H1 (cell line): ENCODE results near the gene AP1M1. TPM values are rescaled to one million over a fixed set of nuclear protein-coding genes. Genes with fewer than 3 reads are reported as not detected.

Experiments used
- EZH2 ChIP-seq: fragments of 200-600 bp; sonication (generic); IDR thresholded peaks from 2 replicates; pipeline ENCODE4 v1.7.1; 2012; ENCODE audit warnings: low read depth, mild to moderate bottlenecking, moderate library complexity, low read length, inconsistent platforms; ENCODE audit not compliant: severe bottlenecking
- RNF2 ChIP-seq: fragments of 200-900, 300-1000 bp; sonication (generic); IDR thresholded peaks from 2 replicates; pipeline ENCODE4 v1.7.1; 2016; ENCODE audit warnings: borderline replicate concordance, low read depth, mild to moderate bottlenecking, antibody characterized with exemption, low read length; ENCODE audit not compliant: poor library complexity, severe bottlenecking; ENCODE audit errors: missing control alignments
- polyA plus RNA-seq, 7 experiments: library from polyadenylated mRNA; depleted of rRNA in 3 of 7; stranded (reverse) in 5 of 7; unstranded in 2 of 7; fragments of >200 nt in 5 of 7; fragments of 200-250 nt in 2 of 7; gene quantifications; 1 replicate in 5 of 7; 2 replicates in 1 of 7; 4 replicates in 1 of 7; pipeline versions ENCODE4 v1.2.1 to v1.2.3, GENCODE V29; 2011 to 2013; ENCODE audit warnings: missing spikeins in 2 of 7, mixed read lengths in 2 of 7
- total RNA-seq: library from RNA; stranded (reverse); fragmentation: NEBNext Ultra II Directional; extraction: Animal tissue kit (Norgen Biotek cat#: 25700); gene quantifications from 2 replicates; pipeline ENCODE4 v1.2.1, GENCODE V29; 2021
- TF ChIP-seq, protein P1 (sequence below): fragments of 300-600 bp; sonication (generic); IDR thresholded peaks from 2 replicates; pipeline ENCODE4 v1.7.1; 2012; ENCODE audit warnings: low read length, moderate library complexity, mild to moderate bottlenecking, inconsistent platforms; ENCODE audit not compliant: insufficient replicate concordance

The AP1M1 gene
- total and polyA plus RNA-seq, 2 of the 8 experiments (the other 6 are each of a cell fraction or from before 2014, with no cell fraction given), result 30.9 to 37.5 TPM

DNA sequence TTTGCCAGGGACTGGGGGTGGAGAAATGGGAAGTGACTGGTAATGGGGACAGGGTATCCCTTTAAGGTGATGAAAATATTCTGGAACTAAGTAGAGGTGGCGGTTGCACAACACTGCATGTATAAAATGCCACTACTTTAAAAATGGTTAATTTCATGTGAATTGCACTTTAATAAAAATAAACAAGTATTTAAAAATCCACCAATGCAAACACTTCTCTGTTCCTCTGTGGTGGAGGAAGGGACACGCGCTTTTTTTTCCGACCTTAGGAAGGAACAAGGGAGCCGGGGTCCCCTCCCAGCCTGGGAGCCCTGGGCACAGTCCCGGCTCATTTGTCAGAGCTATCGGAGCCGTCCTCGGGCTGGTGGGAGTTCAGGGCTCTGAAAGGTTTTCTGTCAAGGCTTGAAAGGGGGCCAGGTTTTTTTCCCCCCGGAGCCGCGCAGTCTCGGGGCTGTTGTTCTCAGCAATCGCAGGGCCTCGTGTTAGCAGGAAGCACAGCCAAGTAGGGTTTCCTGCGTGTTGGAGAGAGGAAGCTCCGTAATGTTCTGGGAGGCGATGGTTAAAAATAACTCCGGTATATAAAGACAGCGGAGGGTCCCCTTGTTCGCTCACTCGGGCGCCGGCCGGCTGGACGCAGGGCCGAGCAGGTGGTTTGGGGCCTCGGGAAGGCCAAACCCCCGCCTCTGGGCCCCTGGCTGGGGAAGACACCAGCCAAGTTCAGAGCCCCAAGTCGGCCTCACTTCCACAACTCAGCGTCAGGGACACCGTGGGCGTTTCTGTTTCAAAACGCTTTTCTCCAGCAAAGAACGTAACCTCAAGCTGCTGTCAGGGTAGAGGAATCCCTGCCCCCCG lies 85.7 kb downstream of the AP1M1 start (continued):
- TF ChIP-seq, protein P1, sequence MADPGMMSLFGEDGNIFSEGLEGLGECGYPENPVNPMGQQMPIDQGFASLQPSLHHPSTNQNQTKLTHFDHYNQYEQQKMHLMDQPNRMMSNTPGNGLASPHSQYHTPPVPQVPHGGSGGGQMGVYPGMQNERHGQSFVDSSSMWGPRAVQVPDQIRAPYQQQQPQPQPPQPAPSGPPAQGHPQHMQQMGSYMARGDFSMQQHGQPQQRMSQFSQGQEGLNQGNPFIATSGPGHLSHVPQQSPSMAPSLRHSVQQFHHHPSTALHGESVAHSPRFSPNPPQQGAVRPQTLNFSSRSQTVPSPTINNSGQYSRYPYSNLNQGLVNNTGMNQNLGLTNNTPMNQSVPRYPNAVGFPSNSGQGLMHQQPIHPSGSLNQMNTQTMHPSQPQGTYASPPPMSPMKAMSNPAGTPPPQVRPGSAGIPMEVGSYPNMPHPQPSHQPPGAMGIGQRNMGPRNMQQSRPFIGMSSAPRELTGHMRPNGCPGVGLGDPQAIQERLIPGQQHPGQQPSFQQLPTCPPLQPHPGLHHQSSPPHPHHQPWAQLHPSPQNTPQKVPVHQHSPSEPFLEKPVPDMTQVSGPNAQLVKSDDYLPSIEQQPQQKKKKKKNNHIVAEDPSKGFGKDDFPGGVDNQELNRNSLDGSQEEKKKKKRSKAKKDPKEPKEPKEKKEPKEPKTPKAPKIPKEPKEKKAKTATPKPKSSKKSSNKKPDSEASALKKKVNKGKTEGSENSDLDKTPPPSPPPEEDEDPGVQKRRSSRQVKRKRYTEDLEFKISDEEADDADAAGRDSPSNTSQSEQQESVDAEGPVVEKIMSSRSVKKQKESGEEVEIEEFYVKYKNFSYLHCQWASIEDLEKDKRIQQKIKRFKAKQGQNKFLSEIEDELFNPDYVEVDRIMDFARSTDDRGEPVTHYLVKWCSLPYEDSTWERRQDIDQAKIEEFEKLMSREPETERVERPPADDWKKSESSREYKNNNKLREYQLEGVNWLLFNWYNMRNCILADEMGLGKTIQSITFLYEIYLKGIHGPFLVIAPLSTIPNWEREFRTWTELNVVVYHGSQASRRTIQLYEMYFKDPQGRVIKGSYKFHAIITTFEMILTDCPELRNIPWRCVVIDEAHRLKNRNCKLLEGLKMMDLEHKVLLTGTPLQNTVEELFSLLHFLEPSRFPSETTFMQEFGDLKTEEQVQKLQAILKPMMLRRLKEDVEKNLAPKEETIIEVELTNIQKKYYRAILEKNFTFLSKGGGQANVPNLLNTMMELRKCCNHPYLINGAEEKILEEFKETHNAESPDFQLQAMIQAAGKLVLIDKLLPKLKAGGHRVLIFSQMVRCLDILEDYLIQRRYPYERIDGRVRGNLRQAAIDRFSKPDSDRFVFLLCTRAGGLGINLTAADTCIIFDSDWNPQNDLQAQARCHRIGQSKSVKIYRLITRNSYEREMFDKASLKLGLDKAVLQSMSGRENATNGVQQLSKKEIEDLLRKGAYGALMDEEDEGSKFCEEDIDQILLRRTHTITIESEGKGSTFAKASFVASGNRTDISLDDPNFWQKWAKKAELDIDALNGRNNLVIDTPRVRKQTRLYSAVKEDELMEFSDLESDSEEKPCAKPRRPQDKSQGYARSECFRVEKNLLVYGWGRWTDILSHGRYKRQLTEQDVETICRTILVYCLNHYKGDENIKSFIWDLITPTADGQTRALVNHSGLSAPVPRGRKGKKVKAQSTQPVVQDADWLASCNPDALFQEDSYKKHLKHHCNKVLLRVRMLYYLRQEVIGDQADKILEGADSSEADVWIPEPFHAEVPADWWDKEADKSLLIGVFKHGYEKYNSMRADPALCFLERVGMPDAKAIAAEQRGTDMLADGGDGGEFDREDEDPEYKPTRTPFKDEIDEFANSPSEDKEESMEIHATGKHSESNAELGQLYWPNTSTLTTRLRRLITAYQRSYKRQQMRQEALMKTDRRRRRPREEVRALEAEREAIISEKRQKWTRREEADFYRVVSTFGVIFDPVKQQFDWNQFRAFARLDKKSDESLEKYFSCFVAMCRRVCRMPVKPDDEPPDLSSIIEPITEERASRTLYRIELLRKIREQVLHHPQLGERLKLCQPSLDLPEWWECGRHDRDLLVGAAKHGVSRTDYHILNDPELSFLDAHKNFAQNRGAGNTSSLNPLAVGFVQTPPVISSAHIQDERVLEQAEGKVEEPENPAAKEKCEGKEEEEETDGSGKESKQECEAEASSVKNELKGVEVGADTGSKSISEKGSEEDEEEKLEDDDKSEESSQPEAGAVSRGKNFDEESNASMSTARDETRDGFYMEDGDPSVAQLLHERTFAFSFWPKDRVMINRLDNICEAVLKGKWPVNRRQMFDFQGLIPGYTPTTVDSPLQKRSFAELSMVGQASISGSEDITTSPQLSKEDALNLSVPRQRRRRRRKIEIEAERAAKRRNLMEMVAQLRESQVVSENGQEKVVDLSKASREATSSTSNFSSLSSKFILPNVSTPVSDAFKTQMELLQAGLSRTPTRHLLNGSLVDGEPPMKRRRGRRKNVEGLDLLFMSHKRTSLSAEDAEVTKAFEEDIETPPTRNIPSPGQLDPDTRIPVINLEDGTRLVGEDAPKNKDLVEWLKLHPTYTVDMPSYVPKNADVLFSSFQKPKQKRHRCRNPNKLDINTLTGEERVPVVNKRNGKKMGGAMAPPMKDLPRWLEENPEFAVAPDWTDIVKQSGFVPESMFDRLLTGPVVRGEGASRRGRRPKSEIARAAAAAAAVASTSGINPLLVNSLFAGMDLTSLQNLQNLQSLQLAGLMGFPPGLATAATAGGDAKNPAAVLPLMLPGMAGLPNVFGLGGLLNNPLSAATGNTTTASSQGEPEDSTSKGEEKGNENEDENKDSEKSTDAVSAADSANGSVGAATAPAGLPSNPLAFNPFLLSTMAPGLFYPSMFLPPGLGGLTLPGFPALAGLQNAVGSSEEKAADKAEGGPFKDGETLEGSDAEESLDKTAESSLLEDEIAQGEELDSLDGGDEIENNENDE, result no peak
- no peak for TF ChIP-seq EZH2
- TF ChIP-seq RNF2, result no peak
